ENCODE measurements around the gene COPS9. TPM values are rescaled to one million over a fixed set of nuclear protein-coding genes. Genes with fewer than 3 reads are reported as not detected.

The COPS9 gene
- polyA plus RNA-seq, 1 donor = 73.8 TPM

DNA sequence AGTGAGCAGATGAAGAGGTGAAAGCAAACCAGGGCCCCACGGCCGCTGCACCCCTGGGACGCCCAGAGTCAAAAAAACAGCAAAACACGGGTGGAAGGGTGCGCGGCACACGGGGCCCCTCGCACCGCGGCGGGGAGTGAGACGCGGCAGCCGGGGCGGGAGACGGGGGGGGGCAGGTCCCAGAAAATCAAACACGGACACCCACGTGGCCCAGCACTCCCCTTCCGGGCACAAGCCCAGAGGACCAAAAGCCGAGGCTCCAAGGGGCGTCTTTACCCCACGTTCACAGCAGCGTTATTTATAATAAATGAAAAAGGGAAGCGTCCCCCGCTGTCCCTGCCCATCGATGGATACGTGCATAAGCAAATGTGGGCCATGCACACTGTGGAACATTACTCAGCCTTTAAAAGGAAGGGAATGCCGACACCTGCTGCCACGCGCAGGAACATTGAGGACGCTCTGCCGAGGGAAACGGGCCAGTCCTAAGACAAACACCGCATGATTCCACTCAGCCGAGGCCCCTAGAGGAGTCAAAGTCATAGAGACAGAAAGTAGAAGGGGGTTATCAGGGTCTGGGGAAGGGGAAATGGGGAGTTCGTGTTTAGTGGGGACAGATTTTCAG is 677 bp upstream of the COPS9 start:
- no peak for DNase-seq

DNA sequence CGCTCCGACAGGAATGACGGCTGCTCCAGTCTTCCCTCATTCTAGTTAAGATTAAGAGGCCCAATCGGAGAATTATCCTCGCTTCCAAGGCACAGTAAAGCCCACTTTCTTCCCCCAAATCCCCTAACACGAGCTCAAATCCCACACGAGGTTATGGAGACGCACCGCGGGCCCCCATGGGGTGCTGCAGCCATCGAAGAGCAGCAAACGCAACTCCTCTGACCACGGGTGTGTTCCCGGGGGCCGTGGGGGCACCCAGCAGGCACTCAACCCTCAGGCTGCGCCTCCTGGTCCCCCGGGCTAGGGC is 446 bp downstream of the COPS9 start:
- DNase-seq = no peak

DNA sequence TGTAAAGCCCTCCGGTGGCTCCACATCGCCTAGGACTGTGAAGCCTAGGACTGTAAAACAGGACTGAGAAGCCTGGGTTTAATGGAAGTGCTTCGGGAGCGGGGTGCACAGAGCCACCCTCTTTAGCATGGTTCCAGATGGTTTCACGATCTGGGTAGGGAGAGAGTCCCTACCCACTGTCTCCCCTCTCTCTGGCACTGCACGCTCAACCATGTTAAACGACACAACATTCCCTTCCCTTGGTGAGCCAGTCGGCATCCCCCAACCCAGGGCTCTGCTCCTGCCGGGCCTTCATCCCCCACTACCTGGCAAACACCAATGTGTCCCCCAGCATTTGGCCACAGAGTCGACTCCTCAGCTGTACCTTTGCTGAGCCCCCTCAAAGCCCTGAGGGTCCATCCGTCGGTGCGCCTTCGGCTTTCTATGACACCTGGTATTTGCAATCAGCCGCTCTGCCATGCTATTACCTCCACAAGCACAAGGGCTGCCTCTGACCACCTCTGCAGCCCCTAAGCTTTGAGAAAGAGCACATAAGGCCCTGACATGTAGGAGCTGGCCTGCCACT is 1.1 kb downstream of the COPS9 start:
- no peak for DNase-seq

DNA sequence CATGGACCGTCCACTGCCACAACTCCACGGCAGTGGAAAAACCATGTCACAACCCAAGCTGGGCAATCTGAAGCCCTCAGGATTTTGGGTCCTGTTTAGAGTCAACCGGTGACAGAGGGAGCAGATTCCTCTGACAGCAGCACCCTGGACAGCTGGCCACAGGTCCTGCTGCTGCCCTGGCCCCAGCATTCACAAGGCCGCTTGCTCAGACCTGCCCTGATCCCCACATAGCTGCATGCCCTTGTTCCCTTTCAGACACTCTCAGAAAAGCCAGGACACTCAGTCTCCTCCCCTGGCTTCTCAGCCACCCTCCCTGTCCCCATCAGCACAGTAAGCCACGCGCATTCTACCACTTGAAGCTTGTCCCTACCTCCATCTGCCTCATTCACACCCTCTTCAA is 1.6 kb downstream of the COPS9 start:
- DNase-seq = no peak

DNA sequence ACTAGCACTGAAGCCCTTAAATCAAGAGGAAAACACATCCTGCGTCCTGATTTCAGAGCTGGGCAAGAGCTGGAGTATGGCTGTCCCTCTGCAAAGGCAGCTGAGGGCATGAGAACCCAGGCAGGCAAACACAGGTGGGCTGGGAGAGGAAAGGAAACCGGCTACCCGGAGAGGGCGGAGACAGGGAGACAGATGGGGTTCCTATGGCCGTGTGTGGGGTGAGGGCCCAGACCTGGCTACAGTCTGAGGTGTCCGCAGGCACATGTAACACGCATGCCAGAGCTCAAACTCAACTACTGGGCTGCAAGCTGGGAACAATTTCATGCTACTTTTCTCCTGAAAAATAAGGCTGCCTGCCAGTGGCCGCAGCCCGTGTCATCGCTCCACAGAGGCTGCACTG is 2.7 kb downstream of the COPS9 start:
- DNase-seq = no peak

DNA sequence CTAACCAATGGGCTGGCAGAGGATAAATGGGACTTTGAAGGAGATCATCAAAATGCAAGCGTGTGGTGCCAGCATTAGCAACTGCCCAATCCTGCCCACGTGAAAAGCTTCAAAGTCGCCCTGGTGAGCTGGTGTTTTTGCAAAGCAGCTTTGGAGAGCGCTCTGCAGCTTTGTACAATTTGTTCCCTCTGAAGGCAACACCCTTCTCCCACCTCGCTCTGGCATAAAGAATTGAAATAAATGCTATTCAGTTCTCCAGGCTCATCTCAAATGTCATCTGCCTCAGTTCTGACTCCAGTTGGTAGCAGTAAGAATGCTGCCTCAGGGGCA is 3.5 kb downstream of the COPS9 start:
- no peak for DNase-seq

DNA sequence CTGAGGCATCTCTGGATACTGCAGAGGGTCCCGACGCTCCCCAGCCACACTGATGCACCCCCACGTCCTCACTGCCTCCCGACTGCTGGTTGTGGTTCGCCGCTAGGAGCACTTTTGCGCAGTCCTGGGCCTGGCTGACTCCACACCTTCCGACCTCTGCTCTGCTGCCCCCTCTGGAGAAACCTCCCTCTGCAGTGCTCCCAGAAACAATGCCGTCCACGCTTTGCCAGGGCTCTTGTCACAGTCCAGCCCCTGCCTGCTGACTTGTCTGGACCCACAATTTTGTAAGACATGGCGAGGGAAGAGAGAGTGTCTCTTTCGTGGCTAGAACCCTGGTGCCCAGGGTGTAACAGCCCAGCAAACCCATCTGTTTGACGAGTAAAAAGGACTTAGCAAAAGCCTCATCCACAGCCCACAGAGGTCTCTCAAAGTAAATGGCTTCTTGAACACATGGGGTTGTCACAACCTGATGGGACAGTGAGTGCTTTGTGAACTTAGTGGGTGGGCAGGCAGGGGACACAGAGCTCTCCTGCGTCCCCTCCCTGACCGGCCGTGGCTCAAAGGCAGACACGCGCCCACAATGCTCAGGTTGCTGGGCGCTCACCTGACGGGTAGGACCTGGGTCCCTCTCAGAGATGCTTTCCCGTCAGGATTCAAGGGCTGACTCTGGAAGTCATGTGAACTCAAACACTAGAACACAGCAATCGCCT is 4.0 kb downstream of the COPS9 start:
- no peak for DNase-seq

DNA sequence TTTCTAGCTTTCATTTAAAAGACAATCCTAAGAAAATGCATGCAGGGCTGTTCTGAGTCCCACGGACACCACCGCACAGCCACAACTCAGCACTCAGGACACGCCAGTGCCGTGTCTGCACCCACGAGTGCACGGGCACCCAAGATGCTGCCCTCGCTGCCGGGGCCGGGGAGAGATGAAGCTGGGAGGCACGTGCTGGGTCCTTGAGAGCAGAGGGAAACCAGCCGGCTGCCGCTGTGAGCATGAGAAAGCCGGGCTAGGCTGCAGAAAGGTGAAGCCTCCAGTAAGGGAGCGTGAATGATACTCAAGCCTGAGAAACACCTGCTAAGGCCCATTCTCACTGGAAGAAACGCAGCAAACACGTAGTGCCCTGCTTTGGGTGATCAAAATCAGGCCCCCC is 4.8 kb downstream of the COPS9 start:
- no peak for DNase-seq

DNA sequence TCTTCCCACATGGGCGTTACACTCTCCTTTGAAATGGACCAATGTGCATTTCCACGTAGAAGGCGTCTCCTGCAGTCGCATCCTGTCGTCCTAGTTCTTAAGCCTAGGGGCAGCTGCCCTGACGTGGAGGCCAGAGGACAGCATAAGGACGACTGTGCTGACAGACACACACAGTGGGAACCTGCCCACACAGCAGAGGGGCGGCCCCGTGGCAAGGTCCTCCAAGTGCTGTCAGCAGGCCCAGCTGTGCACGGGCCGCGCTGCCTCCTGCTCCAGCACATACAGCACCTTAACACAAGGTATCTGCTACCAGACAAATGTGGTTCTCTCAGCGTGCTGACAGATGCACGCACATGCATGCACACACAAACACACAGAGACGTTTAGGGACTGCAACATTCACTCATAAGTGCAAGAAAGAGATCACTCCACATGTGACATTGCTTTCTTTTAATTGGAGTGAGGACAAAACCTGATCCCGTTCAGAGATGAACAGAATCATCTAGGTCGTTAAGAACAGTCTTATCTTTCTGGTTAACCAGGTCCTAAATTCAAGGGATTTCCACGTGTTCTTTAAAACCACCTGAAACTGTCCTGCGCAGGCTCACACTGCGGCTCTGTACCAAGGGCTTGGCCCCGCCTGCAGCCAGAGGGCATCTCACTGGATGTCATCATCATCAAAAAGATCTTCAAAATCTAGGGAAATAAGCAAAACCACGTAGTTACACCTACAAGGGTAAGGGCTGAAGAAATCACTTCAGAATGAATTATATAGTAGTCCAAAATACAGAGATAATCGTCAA is 5.5 kb downstream of the COPS9 start:
- no peak for DNase-seq

DNA sequence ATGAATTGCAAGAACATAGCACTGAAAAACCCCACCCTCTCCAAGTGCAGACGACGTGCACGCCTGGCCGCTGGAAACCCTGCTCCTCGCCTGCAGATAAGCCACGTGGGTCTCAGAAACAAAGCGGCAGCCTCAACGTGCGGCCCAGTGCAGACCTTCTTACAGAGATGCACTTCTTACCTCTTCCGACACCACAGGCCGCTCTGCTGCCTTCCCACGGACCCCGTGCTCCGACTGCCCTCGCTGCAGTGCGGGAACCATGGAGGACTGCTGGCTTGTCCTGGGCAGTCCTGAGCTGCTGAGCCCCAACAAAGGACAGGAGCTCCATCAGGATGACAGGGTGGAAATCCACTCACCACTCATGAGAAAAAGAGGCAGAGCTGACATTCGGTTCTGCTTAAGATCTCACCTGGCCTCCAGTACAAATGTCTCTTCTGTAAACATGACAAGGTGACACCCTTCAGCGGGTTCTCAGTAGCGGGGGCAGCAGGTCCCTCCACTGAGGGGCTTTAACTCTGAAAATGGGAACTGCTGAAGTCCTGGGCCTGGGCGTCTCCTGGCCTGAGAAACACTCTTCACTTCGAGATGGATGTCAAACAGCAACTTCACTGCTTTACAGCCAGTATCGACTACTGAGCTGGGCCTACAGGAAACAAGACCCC is 6.2 kb downstream of the COPS9 start:
- no peak for DNase-seq

DNA sequence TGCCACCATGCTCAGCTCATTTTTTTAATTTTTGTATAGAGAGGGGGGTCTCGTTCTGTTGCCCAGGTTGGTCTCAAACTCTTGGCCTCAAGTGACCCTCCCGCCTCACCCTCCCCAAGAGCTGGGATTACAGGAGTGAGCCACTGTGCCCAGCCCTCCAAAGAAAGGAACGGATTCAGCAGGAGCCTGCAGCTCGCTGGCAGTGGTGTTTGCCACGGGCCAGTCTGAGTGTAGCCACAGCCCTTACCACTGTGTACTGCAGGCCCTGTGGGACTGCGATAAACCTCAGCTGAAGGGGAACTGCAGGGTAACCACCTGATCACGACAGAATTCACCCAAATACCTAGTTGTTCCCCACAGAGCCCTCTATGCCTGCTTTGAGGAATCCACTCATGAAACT is 6.8 kb downstream of the COPS9 start:
- no peak for DNase-seq

DNA sequence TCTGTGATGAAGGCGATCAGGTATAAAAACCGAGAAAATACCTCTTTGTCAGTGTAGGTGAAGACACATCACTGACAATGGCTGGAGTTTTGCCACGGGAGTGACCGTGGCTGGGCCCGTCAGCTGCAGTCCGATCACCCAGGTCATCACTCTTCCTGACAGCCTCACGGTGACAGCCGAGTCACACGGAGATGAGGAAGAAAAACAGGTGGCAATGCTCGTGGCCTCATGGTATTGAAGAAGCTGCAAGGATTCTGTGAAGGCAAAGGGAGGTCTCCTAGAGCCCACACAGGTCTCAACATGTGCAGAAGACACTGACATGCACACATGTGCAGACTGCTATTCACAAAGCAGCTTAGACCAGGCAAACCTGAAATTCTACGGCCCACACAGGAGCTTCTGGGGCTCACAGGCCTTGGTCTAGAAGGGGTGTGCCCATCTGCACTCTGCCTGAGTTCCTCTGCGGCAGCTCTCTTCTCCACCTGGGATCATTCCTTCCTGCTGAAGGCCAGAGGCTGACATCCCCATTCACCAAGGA is 7.4 kb downstream of the COPS9 start:
- DNase-seq = no peak

DNA sequence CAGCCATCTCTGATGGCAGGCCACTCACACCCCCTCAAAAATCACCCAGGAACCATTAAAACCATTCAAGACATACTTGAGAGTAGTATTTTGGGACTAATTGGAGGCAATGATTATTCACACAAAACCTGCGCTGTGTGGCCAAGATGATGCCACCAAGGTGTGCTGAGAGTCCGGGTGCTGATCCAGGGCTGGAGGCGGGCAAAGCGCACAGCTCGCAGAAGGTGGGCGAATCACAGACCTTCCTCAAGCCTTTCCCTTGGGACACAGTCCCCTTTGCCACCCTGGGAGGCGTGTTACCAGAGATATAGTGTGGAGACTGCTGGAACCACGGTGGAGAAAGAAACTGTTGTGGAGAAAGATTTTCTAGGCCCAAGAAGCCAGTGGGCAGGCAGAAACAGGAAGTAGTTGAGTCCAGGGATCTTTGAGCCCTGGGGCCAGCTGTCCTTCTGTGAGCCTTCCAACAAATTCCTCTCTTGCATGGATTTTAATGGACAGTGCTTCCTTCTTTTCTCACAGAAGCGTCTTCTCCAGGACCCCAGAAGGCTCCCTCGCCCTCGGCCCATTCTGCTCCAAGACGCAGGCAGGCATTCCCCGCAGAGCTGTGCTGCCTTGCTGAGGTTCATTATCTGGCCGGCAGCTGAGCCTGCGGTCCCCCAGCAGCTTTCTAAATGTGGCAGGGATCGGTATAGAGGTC is 8.0 kb downstream of the COPS9 start:
- DNase-seq = no peak

DNA sequence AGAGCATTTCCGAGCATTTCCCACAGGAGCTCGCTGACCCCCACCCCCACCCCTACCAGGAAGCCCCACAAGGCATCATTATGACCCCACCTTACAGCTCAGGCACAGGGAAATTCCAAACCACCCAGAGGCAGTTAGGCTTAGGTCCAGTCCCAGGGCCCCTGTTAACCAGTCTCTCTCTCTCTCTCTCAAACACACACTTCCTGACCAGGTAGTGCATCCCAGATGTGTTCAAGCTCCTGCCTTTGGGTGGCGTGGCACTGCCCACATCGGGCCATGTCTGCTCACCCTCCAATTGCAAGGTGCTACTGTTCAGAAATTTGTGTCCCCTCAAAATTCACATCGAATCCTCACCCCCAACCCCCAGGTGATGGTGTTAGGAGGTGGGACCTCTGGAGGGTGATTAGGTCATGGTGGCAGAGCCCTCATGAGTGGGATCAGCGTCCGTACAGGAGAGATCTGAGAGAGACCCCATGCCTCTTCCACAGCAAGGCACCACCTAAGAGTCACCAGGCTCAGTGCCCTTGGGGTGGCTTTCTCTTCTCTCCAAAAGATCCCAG is 8.8 kb downstream of the COPS9 start:
- no peak for DNase-seq

DNA sequence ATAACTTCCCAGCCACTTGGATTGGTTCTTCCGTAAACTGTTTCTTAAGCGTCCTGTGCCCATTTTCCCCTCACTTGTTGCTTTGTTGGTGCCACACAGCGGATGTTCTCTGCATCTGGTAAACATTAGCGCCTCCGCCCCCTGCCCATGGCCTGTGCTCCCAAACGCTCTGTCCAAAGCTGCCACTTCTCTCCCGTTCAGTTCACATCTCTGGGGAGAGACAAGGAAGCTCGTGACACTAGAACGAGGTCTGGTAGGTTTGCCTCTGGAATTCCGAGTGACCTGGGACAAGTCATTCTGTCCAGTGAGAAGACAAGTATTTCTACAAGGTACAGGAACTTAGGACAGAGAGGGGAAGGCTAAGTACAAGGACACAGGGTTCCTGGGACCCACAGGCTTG is 9.4 kb downstream of the COPS9 start:
- DNase-seq = no peak

DNA sequence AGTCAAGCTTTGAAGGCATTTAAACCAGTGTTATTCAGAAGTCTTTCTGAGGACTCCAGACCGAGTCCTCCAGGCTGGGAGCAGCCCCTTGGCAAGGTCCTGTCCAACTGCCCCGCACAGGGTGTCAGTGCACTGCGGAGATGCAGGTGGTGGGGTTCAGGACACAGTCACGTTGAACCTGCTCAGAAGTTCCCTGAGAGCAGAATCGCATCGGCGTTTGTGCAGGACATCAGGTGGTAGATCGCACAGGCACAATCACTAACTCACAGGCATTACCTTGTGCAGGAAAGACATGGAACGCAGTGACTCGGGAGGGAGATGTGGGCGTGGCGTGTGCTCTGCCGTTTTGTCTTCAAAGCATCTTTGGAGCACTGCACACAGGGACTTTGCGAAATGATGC is 10.4 kb downstream of the COPS9 start:
- no peak for DNase-seq

DNA sequence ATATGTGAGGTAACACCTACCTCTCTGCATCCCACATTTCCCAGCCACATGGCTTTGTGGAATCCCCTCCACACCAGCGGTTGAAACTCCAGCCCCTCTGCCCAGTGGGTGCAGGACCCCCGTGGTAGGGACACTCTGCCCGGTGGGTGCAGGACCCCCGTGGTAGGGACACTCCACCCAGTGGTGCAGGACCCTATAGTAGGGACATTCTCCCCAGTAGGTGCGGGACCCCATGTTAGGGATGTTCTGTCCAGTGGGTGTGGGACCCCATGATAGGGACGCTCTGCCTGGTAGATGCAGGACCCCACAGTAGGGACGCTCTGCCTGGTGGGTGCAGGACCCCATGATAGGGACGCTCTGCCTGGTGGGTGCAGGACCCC is 11.5 kb downstream of the COPS9 start:
- DNase-seq = no peak

DNA sequence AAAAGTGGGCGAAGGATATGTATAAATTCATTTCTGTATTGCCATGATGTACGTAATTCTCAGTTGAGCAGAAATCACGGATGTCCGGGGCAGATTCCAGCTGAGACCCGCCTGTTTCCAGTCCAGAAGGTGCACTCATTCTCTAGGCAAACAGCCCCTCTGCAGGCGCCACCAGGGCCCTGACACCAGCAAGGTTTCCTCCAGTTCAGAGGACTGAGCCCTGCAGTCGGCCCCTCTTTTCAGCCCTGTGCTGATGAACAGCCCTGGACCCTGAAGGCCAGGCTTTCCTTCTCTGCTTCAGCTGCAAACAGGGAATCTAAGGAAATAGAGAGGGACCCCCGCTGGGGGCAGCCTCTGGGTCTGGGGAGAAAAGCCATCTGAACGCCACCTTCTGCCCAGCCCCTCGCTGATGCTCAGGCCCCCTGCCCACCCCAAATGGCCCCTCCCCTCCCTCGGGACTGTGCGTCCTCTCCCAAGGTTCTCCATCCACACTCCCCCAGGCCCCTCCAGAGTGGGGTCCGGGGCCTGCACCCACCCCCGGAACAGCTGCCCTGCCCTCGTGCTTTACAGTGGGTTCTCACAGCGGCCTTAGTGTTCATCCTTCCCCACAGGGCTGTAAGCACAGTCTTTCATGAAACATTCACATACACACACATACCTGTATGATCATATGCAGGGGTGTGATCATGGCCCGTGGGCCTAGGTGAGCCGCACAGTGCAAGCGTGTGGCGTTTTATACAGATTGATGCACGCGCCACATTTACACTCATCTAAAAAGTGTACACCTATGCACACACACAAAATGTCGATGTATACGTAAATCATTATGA is 12.1 kb downstream of the COPS9 start:
- no peak for DNase-seq

DNA sequence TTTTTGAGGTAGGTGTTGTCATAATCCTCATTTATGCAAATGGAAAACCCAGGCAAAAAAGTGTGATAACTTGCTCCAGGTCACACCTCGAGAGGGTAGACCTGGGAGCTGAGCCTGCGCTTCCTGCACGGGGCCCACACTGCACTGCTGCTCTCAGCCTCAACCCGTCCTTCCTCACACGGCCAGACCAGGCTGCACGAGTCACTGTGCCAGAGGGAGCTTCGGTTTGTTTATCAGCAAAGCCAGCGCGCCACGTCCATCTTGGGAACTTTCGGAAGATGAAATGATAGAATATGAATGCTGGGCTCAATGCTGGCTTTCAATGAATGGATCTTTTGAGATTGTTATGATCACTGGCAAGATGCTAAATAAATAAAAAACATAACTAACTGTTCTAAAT is 14.4 kb downstream of the COPS9 start:
- DNase-seq = no peak

DNA sequence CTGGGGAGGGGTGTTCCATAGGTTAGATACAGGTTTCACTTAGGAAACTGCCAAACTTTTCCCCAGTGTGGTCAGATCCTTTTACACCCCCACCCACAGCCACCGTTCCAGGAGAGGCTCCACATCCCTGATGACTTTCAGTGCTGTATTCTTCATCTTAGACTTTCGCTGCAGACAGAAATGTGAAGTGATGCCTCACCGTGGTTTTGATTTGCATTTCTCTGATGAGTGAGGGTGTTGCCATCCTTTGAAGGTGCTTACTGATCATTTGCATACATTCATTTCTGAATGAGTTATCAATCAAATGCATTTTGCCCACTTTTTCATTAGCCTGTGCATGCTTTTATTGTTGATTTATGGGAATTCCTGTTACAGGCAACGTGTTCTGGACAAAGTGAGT is 14.9 kb downstream of the COPS9 start:
- no peak for DNase-seq

DNA sequence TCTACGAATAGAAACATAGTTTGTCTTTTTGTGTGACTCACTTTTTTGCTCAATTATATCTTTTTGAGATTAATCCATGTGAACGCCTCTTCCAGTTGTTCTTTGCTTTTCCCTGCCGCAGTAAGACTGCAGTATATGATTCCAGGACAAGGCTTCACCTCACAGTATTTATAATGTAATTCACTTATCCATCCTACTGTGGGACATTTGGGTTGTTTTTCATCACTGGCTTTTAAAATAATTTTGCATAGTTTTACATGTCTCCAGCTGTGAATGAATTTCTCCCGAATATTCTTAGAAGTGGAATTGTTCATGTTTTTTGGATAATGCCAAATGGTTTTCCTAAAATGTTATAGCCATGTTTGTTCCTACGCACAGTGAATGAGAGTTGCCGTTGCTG is 21.9 kb downstream of the COPS9 start:
- DNase-seq = no peak
